Measurements from ENCODE around the gene NUP133.

DNA sequence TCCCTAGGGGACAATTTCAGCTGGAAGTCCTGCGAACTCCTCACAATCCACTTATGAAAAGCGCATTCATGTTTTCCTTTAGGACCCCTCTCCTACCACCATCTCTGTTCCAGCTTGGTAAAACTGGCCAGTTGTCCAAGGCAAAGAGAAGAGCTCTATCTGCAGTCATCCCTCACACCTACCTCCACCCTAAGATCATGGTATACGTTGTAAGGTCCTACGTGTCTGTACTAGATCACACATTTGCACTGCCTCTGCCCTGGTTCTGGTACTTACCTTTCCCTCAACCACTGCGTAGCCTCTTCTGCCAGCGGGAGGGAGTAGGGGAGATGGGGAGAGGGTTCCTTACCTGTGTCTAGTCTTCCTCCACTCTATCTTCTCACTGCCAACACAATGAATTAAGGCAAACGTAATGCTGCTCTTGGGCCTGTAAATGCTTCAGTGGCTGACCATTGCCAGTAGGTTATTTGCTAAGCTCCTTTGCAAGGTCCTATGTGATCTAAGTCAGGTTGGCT is 739 bp upstream of the NUP133 start:
- TF ChIP-seq POLR2A (IDR thresholded peaks at IDR 0.05) (no peak), POLR2AphosphoS5 (IDR thresholded peaks at IDR 0.05; ENCODE audit: insufficient read depth in 1 of 2, low read depth in 1 of 2) (no peak)
- TF ChIP-seq, protein P1, sequence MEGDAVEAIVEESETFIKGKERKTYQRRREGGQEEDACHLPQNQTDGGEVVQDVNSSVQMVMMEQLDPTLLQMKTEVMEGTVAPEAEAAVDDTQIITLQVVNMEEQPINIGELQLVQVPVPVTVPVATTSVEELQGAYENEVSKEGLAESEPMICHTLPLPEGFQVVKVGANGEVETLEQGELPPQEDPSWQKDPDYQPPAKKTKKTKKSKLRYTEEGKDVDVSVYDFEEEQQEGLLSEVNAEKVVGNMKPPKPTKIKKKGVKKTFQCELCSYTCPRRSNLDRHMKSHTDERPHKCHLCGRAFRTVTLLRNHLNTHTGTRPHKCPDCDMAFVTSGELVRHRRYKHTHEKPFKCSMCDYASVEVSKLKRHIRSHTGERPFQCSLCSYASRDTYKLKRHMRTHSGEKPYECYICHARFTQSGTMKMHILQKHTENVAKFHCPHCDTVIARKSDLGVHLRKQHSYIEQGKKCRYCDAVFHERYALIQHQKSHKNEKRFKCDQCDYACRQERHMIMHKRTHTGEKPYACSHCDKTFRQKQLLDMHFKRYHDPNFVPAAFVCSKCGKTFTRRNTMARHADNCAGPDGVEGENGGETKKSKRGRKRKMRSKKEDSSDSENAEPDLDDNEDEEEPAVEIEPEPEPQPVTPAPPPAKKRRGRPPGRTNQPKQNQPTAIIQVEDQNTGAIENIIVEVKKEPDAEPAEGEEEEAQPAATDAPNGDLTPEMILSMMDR (IDR thresholded peaks at IDR 0.05) = no peak

All from vagina (tissue), 2 donors.